ENCODE measurements around the gene PDE5A.

- TF ChIP-seq CTCF (IDR thresholded peaks at IDR 0.05; ENCODE audit: low read depth, low read length, poor library complexity, severe bottlenecking) (no peak), EZH2phosphoT487 (IDR thresholded peaks at IDR 0.05; ENCODE audit: borderline replicate concordance, low read length) (no peak)
Measured at GRCh38 chr4:119625761-119626160, 2.8 kb downstream of the PDE5A start.
